GM19035 (cell line): ENCODE data around the gene ETF1.
A peak's percentile ranks its signal among the peaks of the same experiment; 100 is the strongest.

Source experiments
- ATAC-seq: cut with Tn5 transposase; IDR thresholded peaks from one replicate; pipeline ENCODE4 v1.9.1; 2021; ENCODE audit not compliant: unreplicated experiment

ETF1 gene

GRCh38 chr5:138542956-138543729, at the start of gene ETF1:
Gene ETF1 (minus strand): TSS chr5:138543236. CDS start chr5:138542918, 318 bp downstream.
- ATAC-seq, result peak; percentile 88

GRCh38 chr5:138588013-138588788, 45.2 kb upstream of the ETF1 start:
- ATAC-seq, result no peak

- ATAC-seq, result no peak
Observed at GRCh38 chr5:138585157-138585556, 42.1 kb upstream of the ETF1 start.

GRCh38 chr5:138583984-138584637, 41.1 kb upstream of the ETF1 start:
- ATAC-seq, result no peak

GRCh38 chr5:138582959-138583358, 39.9 kb upstream of the ETF1 start:
- ATAC-seq, result no peak

GRCh38 chr5:138580777-138581176, 37.7 kb upstream of the ETF1 start:
- ATAC-seq, result no peak

GRCh38 chr5:138580001-138580400, 37.0 kb upstream of the ETF1 start:
- no peak for ATAC-seq

- ATAC-seq, result no peak
Observed at GRCh38 chr5:138579517-138579863, 36.5 kb upstream of the ETF1 start.

- no peak for ATAC-seq
Observed at GRCh38 chr5:138577452-138577851, 34.4 kb upstream of the ETF1 start.

- ATAC-seq, result peak; percentile 81
Observed at GRCh38 chr5:138575194-138576015, 32.4 kb upstream of the ETF1 start, which contains the start of gene HSPA9. Gene HSPA9 (minus strand): TSS chr5:138575401. CDS start chr5:138575318, 83 bp downstream.

GRCh38 chr5:138574744-138575193, 31.7 kb upstream of the ETF1 start:
- no peak for ATAC-seq

GRCh38 chr5:138573949-138574670, 31.1 kb upstream of the ETF1 start:
- no peak for ATAC-seq

GRCh38 chr5:138573223-138573622, 30.2 kb upstream of the ETF1 start:
- no peak for ATAC-seq

- no peak for ATAC-seq
Observed at GRCh38 chr5:138570871-138571270, 27.8 kb upstream of the ETF1 start.

- no peak for ATAC-seq
Observed at GRCh38 chr5:138569782-138570181, 26.7 kb upstream of the ETF1 start.

GRCh38 chr5:138568061-138568824, 25.2 kb upstream of the ETF1 start:
- ATAC-seq, result no peak

GRCh38 chr5:138566792-138567191, 23.8 kb upstream of the ETF1 start:
- no peak for ATAC-seq

GRCh38 chr5:138565100-138565821, 22.2 kb upstream of the ETF1 start:
- no peak for ATAC-seq

- no peak for ATAC-seq
Observed at GRCh38 chr5:138564242-138564641, 21.2 kb upstream of the ETF1 start.
